Amygdala (tissue), 56 donors: Measurements from ENCODE around the gene EBLN1.

ENCODE experiments used
- DNase-seq, 56 donors: peaks; one replicate each; lab custom pipeline; 2025; lab: John Stamatoyannopoulos, UW

EBLN1 gene

DNA sequence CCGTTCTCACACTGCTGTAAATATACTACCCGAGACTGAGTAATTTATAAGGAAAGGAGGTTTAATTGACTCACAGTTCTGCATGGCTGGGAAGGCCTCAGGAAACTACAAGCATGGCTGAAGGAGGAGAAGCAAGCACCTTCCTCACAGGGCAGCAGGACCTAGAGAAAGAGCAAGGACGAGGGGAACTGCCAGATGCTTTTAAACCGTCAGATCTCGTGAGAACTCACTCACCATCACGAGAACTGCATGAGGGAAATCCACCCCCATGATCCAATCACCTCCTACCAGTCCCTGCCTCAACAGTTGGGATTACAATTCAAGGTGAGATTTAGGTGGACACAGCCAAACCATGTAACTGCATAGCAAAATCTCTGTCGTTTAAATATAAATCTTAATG lies at the start of gene EBLN1:
Gene EBLN1, minus strand, starts transcription at position 174 of the 400 bp plus-strand sequence. CDS start 8,032 bp downstream, outside the sequence.
- no peak for DNase-seq

DNA sequence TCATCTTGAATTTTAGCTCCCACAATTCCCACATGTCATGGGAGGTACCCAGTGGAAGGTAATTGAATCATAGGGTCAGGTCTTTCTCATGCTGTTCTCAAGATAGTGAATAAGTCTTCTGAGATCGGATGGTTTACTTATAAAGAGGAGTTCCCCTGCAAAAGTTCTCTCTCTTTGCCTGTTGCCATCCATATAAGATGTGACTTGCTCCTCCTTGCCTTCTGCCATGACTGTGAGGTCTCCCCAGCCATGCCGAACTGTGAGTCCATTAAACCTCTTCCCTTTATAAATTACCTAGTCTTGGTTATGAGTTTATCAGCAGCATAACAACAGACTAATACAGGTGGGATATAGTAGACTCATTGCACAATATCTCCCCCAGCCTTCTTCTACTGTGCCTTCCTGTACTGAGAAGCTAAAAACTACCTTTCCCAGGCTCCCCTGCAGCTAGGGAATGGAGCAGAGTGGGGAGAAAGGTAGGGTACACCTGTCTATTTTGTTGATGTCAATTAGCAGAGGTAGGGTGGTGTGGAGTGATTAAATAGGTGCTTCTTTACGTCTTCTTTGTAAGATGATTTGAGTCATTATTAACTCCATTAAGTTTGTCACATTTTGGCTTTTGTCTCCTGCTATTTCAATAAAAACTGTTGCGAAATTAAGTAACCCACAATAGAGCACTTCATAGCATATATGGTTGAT lies 48.2 kb upstream of the EBLN1 start:
- DNase-seq = no peak

DNA sequence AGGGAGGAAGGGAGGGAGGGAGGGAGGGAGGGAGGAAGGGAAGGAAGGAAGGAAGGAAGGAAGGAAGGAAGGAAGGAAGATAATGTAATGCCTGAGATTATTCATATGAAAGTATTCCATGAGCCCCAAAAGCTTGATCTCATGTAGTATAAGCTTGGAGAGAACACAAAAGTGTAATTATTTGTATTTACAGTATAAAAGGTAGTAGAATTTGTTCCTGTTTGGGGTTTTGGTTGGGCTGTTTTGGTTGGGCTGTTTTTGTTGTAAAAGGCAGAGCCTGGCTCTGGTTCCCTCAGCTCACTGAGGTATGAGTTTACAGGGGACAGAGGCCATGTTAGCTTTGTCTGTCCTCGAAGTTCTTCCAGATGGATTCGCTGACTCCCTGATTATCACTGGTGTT lies 45.3 kb upstream of the EBLN1 start:
- DNase-seq = no peak

DNA sequence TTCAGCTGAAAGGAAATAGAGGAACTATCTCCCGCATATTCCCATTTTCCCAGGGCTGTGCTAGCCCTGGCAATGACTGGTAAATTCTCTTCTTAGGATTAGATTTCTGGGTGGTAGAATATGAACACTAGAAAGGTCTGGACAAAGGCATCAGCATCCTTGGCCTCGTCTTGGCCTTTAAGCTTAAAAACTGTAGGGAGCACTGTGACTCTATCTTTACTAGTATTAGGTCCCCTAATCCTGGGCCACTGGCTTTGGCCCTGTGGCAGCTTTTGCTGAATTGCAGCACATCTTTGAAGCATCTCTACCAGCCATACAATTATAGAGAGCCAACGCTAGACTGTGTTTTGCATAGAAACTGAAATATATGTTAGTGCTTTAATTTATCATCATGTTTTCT lies 41.5 kb upstream of the EBLN1 start:
- no peak for DNase-seq

DNA sequence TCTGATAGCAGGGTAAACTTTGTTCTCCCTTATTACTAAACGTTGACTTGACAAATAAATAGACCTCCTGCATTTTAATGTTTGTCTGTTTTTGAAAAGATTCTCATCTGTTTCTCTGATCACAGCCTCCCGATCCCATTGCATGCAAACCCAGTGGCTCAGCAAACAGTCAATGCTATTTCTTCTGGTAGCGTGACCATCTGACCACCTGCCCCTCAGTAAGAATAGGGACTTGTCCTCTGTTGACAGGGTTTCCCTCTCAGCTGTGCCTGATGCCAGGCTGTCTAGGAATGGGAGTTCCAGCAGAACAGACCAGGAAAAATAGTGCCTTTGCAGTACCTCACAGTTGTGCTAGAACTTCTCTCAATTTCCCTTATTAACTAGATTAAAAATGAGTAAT lies 40.7 kb upstream of the EBLN1 start:
- DNase-seq = peak in 19 of 56 donors; percentile 1 to 49 (median 9)

DNA sequence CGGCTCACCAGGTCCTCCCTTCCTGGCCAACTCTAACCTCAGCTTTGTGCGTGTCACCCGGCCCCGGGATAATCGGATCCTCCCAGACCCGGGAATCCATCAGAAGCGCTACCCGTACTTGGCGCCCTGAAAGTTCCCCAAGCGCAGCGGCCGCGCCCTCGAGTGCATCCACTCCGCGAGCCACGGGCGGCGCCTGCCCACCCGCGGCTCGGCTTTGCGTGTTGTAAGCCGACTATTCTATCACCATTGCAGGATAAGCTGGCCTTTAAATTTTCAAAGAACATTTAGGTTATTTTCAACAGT lies 35.7 kb upstream of the EBLN1 start:
- peak in 14 of 56 donors; percentile 4 to 51 (median 28) for DNase-seq

DNA sequence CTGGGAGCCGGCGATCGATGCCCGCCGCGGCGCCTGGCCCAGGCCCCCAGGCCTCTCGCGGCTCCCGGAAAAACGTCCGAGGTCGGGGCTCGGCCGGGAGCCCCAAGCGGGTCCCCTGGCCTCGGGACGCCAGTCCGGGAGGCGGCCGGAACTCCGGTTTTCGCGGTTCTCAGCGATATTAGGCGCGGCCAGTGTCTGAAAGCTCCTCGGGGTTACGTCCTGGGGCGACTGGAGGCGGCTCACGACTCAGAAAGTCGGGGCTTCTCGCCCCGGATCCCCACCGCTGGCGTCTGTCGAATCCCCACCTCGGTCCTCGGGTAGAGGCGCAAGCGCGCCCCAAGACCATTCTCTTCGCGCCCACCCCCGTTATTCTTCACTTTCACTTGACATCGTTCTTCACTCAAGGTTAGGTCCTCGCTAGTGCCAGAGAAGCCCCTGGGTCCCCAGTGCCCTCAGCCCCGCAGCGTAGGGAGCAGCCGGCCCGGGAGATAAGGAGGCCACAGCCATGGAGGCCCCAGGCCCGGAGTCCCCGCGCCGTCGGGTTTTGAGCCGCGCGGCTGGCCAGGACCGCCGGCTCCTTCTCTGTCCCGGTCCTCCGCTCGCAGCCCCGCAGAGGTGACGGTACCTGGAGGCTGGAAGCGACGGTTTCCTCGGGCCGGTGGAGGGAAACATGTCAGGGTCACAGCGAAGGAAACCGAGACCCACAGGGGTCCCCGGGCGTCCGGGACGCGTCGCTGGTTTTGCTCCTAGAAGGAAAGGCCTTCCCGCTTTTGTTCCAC lies 35.2 kb upstream of the EBLN1 start:
- DNase-seq = peak in 41 of 56 donors; percentile 15 to 78 (median 41)

DNA sequence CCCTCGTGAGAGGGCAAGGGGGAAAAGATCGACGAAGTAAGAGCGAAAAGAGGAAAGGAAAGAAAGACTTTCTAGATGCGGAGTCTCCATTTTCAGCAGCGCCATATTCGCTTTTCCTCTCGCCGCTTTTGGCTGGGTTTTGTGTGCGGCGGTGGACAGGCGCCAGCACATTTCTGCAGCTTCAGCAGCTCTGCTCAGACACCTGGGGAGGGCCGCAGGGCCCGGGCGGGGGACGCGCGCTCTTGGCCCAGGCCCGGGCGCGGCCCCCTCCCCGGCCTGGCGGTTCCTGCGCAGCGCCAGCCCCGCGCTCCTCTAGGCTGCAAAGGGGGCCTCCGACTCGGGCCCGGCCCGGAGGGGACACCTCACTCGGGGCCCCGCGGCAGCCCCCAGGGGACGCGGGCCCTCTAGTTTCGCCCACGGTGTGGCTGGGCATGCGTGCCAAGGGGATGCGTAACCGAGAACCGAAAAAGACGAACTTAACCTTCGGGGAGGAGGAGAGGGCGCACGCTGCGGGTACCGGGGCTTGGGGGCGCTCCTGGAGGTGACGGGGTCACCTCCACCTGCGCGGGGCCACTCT lies 34.5 kb upstream of the EBLN1 start:
- DNase-seq = peak in 44 of 56 donors; percentile 22 to 83 (median 58)

- DNase-seq = peak in 51 of 56 donors; percentile 4 to 83 (median 50)
These were observed 34.0 kb upstream of the EBLN1 start for GRCh38 chr10:22251751-22252223.

DNA sequence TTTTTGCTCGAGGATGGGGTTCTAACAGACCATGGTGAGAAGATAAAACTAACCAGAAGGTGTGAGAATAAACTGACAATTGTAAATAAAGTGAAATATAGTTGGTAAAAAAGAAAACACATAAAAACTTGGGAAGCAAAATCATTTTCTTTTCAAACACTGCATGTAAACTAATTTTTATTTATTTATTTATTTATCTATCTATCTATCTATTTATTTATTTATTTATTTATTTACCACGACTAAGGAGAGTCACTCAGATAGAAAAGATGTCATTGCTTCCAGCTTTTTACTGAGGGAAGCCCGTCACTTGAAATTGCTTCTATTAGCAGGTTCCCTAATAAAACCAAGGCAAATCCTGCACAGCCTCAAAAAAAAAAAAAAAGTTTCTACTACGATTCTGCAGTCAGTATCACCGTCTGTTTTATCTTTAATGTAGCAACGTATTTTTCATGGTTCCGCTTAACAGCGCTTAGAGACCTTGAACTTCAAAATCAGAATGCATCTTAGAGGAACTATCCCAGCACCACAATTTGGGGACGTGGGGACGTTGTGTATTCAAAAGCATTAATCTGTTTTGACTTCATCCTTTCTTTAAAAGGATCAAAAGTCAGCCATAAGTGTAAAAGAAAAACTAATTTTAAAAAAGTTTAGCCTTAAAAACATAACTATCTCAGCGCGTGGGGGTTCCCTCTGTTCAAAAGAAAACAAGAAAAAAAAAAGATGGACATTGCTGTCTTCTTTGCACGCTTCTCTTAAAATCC lies 33.3 kb upstream of the EBLN1 start:
- DNase-seq = peak in 1 of 56 donors; percentile 35

DNA sequence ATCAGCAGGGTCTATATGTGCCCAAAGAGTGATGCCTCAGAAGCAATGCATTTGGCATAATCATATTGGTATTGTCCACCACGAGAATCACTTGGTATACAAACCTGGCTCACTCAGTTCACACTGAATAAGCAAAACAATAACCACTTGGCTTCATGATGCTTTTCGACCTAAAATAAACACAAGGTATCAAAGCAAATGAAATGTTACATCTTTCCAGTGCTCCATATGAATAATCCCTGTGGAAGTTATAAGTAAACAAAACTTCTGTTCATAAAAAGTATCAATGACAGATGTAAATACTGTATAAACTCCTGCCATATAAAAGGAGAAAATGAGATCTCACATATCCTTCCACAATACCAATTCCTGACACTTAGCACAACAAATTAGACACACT lies 29.8 kb upstream of the EBLN1 start:
- DNase-seq = no peak

DNA sequence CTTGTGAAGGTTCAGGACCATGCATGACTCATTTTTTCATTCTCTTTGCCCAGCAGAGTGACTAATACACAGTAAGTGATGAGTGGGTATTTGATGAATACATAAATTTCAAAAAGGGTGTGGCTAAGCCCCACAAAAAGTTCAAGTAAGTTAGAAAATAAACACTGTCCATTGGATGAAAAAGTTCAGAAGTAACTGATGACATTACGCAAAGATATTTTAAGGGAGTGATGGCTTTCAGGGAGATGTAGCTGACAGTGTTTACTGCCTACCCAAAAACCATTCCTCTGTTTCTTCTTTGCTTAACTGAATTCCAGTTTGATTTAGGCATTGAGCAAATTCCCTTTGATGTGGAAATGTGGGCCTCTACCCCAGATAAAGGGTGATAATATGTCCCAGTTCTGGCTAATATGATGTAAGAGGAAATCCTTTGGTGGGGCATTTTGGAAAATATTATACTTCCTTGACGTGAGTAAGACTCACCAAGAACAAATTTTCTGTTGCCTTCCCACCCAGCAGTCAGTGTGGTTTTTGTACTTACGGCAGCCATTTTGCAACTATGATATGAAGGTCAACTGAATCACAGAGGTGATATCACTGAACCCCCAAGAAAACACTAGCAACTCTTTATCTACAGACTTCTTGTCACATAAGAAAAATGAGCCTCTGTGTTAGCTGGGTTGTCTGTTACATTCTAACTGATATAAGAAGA lies 29.0 kb upstream of the EBLN1 start:
- no peak for DNase-seq

GRCh38 chr10:22245567-22245966 lies 27.8 kb upstream of the EBLN1 start:
- DNase-seq = no peak

DNA sequence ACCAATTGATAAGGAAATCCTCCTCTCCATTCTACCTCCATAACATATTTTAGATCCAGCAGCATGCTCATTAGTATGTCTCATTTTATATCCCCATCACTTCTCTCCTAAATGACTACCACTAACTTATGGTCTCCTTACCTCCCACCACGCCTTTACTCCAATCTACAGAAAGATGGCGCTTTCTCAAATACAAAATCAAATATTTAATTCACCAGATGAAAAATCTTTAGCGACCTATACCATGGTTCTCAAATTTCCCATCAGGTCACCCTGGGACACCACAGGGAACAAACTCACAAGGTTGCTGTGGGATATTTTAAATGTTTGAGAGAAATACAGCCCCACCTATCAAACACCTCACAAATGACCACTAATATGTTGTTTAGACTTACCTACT lies 27.0 kb upstream of the EBLN1 start:
- DNase-seq = no peak

DNA sequence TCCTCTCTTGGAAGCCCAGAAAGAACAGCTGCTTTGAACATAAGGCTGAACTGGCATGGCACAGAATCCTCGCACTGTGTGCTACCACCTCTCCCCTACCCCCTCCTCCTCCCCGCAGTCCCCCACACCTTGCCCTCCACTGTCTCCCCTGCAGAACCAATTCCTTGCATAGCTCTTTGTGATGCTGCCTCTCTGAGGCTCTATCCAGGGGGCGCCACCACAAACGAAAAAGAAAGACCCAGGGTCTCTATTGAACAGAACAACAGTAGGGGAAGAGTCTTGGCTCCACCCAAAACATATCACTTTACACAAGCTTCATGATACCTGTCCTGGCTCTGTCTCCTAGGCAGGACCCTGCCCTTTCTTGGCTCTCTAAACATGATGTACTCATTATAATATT lies 26.2 kb upstream of the EBLN1 start:
- DNase-seq = no peak

GRCh38 chr10:22243321-22243720 lies 25.5 kb upstream of the EBLN1 start:
- DNase-seq = no peak

GRCh38 chr10:22231260-22231659 lies 13.4 kb upstream of the EBLN1 start:
- no peak for DNase-seq

DNA sequence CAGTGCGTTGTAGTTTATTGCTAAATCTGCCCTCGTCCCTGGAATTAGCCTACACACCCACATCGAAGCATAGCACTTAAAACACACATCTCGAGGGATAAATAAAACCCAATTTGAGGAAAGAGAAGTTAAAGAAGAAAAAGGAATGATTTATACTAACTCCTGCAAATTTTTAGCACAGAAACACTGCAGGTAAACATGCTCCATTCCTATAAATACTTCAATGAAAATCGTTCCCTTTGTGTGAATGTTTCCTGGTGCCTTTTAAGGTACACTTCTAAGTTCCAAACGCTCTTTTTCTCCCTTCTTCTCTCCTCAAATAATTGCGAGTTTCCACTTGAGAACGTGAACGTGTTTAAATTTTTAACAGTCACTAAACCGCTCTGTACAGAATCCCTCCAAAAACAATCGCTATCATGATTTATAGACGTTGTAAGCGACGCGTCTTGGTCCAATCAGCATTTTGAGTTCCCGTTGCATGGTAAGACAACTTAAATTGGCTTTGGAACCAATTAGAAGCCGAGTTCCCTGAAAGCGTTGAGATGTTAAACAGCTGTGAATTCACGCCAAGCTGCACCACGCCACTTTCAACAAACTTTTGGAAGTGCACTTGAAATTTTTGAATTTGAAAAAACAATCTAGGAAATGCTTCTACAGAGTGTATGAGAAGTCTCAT lies 12.5 kb upstream of the EBLN1 start:
- DNase-seq = peak in 8 of 56 donors; percentile 2 to 15 (median 6)

DNA sequence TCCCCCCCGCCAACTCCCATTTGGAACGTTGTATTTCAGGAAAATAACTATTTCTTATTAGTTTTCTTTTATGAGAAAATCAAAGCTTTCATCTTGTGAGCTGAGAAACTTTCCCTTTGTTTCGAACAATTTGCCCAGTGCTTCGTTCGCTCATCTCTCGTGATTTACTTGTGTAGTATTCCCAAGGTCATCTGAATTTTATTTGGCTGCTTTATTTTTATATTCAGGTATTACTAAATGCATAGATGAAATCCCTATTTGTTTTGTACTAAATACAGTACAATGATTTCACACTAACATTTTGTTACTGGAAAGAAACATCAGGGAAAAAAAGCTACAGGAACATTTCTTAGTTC lies 12.0 kb upstream of the EBLN1 start:
- no peak for DNase-seq
